Nephron progenitor cell (in vitro differentiated cells): ENCODE results near the gene FBXL17.
A peak's percentile ranks its signal among the peaks of the same experiment; 100 is the strongest.

Source experiments
- DNase-seq: peaks from one replicate; pipeline ENCODE4 v3.0.0; 2021
- H3K27ac Mint-ChIP-seq: 2 replicates; pipeline ENCODE4 v1.8.0; 2021; ENCODE audit warnings: mild to moderate bottlenecking, moderate library complexity, mixed read lengths
- H3K27me3 Mint-ChIP-seq: 2 replicates; pipeline ENCODE4 v1.8.0; 2021; ENCODE audit warnings: mild to moderate bottlenecking, low read depth, mixed read lengths; ENCODE audit not compliant: poor library complexity
- H3K36me3 Mint-ChIP-seq: 2 replicates; pipeline ENCODE4 v1.8.0; 2021; ENCODE audit warnings: low read depth, mixed read lengths
- H3K4me1 Mint-ChIP-seq: 2 replicates; pipeline ENCODE4 v1.8.0; 2021; ENCODE audit warnings: mixed read lengths
- H3K4me3 Mint-ChIP-seq: 2 replicates; pipeline ENCODE4 v1.8.0; 2021; ENCODE audit warnings: mild to moderate bottlenecking, moderate library complexity, mixed read lengths
- H3K9me3 Mint-ChIP-seq: 2 replicates; pipeline ENCODE4 v1.8.0; 2021; ENCODE audit warnings: mild to moderate bottlenecking, moderate library complexity, mixed read lengths
- TF ChIP-seq, protein P1 (sequence below): fragments of 200-600 bp; sonication (generic); IDR thresholded peaks from 2 replicates; pipeline ENCODE4 v1.5.0; 2021; ENCODE audit warnings: antibody characterized with exemption

Gene FBXL17

DNA sequence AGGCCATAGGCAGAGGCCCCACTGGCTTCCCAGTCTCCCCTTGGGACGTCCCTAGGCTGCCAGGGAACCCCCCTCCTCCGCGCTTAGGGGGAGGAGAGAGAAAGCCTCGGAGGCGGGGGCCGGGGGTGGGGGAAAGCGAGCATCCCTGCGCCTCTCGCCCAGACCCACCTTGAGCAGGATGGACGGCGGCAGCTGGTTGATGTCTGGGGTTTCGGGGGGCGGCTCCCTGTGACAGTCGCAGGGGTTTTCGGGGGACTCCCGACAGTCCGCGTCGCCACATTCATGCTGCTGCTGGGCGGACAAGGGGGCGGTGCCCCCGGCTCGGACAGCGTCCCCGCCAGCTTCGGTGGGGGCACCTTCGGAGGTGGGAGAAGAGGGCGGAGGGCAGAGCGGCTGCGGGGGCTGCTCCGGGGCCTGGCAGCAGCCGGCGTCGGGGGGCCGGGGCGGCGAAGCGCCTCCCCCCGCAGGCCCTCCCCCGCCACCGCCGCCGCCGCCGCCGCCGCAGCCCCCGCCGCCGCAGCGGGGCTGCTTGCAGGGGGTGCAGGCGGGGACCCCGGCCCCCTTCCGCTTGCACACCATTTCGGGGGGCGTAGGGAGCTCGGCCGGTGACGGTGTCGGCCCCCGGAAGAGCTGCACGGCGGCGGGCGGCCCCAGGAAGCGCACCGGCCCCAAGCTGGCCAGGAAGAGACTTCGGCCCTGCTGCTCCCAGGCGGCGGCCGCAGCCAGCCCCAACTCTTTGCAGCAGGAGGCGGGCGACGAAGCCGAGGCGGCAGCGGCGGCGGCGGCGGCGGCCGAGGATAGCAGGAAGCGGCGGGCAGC lies 1.2 kb downstream of the FBXL17 start:
- peak overlapping the region; percentile 85 for H3K4me3 Mint-ChIP-seq
- TF ChIP-seq, protein P1, sequence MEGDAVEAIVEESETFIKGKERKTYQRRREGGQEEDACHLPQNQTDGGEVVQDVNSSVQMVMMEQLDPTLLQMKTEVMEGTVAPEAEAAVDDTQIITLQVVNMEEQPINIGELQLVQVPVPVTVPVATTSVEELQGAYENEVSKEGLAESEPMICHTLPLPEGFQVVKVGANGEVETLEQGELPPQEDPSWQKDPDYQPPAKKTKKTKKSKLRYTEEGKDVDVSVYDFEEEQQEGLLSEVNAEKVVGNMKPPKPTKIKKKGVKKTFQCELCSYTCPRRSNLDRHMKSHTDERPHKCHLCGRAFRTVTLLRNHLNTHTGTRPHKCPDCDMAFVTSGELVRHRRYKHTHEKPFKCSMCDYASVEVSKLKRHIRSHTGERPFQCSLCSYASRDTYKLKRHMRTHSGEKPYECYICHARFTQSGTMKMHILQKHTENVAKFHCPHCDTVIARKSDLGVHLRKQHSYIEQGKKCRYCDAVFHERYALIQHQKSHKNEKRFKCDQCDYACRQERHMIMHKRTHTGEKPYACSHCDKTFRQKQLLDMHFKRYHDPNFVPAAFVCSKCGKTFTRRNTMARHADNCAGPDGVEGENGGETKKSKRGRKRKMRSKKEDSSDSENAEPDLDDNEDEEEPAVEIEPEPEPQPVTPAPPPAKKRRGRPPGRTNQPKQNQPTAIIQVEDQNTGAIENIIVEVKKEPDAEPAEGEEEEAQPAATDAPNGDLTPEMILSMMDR, result no peak
- peaks cover 24% of the 10 kb centered on the region for H3K9me3 Mint-ChIP-seq
- H3K27me3 Mint-ChIP-seq, result no peaks in the 10 kb centered on the region
- H3K27ac Mint-ChIP-seq, result peak overlapping the region; percentile 51
- DNase-seq, result peak; percentile 69
- peaks cover 39% of the 10 kb centered on the region for H3K4me1 Mint-ChIP-seq
- peaks cover 27% of the 10 kb centered on the region for H3K36me3 Mint-ChIP-seq

DNA sequence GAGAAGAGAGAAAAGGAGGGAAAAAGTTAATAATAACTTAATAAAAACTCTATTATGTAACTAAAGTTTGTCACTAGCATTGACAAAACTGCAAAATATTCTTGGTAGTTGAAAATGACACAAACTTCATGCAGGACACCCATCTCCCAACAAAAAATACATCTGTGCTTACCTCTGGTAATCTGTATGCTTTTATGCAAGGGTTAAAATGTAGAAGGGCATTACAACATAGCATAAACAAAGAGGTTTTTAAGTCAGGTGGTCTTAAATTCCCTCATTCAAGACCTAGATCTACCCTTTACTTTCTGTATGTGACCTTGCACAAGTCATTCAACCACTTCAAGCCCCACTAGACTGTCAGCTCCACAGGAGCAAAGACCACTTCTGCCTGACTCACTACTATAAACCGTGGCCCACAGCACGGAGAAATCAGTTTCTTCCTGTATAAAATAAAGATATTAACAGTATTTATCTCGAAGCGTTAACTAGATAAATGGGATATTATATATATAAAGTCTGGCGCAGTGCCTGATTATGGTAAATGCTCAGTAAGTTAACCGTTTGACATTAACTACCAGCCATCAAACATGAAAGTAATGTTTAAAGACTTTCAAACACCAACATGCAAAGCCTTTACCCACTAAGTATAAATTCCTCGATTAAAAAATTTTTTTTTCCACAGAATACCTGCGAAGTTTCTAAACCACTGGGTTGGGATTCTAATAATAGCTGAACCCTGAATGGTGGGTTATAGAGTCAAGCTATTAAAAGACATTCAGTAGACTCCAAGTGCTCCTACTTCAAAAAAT lies 2.0 kb downstream of the FBXL17 start:
- Mint-ChIP-seq H3K27me3 (no peaks in the 10 kb centered on the region), H3K4me1 (peaks cover 39% of the 10 kb centered on the region), H3K36me3 (peaks cover 35% of the 10 kb centered on the region), H3K4me3 (peak overlapping the region; percentile 85), H3K9me3 (peaks cover 33% of the 10 kb centered on the region), H3K27ac (peak overlapping the region; percentile 67)
- TF ChIP-seq, protein P1, result no peak
- DNase-seq, result no peak

DNA sequence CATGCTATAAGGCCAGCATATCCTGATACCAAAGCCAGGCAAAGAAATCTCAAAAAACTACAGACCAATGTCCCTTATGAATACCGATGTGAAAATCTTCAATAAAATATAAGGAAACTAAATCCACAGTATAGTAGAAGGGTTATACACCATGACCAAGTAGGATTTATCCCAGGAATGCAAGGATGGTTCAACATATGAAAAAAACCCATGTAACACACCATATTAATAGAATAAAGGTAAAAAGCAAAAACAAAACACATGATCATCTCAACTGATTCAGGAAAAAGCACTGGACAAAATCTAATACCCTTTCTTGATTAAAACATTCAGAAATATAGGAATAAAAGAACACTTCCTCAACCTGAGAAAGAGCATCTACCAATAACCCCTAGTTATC lies 6.1 kb downstream of the FBXL17 start:
- TF ChIP-seq, protein P1, result no peak
- H3K9me3 Mint-ChIP-seq, result peaks cover 71% of the 10 kb centered on the region
- no peak overlapping the region for H3K27ac Mint-ChIP-seq
- H3K36me3 Mint-ChIP-seq, result peaks cover 74% of the 10 kb centered on the region
- H3K4me1 Mint-ChIP-seq, result peaks cover 20% of the 10 kb centered on the region
- H3K4me3 Mint-ChIP-seq, result no peak overlapping the region
- no peak for DNase-seq
- H3K27me3 Mint-ChIP-seq, result no peaks in the 10 kb centered on the region

DNA sequence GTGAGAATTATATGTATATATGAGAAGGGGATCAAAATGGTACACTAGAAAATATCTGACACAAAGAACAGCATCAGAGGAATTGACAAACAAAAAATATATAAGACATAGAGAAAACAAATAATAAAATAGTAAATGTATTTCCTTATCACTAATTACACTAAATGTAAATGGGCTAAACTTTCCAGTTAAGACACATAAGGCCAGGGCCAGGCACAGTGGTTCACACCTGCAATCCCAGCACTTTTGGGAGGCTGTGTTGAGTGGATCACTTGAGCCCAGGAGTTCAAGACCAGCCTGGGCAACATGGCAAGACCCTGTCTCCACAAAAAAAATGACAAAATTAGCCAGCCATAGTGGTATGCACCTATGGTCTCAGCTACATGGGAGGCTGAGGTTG lies 8.5 kb downstream of the FBXL17 start:
- Mint-ChIP-seq H3K4me1 (peaks cover 13% of the 10 kb centered on the region), H3K4me3 (no peak overlapping the region), H3K27me3 (peaks cover 4% of the 10 kb centered on the region), H3K36me3 (peaks cover 72% of the 10 kb centered on the region), H3K9me3 (peaks cover 77% of the 10 kb centered on the region), H3K27ac (no peak overlapping the region)
- DNase-seq, result no peak
- TF ChIP-seq, protein P1, result no peak

DNA sequence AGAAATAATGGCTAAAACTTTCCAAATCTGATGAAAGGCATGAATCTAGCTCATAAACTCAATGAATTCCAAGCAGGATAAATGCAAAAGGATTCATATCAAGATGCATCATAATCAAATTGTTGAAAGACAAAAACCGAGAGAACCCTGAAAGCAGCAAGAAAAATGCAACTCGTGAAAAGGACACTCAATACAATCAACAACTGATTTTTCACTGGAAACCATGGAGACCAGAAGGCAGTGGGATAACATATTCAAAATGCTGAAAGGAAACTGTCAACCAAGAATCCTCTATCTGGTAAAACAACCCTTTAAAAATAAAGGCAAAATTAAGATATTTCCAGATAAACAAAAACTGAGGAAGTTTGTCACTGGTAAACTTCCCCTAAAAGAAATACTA lies 9.5 kb downstream of the FBXL17 start:
- peaks cover 69% of the 10 kb centered on the region for H3K9me3 Mint-ChIP-seq
- H3K27ac Mint-ChIP-seq, result no peak overlapping the region
- DNase-seq, result no peak
- H3K4me3 Mint-ChIP-seq, result no peak overlapping the region
- H3K4me1 Mint-ChIP-seq, result peaks cover 20% of the 10 kb centered on the region
- peaks cover 4% of the 10 kb centered on the region for H3K27me3 Mint-ChIP-seq
- TF ChIP-seq, protein P1, result no peak
- peaks cover 63% of the 10 kb centered on the region for H3K36me3 Mint-ChIP-seq
